Measurements from ENCODE around the gene MAFG. TPM values are rescaled to one million over a fixed set of nuclear protein-coding genes. Genes with fewer than 3 reads are reported as not detected.
A peak's percentile ranks its signal among the peaks of the same experiment; 100 is the strongest.

The MAFG gene
- polyA plus RNA-seq, 10 donors: 12.3 to 14.8 (median 13.9) TPM

DNA sequence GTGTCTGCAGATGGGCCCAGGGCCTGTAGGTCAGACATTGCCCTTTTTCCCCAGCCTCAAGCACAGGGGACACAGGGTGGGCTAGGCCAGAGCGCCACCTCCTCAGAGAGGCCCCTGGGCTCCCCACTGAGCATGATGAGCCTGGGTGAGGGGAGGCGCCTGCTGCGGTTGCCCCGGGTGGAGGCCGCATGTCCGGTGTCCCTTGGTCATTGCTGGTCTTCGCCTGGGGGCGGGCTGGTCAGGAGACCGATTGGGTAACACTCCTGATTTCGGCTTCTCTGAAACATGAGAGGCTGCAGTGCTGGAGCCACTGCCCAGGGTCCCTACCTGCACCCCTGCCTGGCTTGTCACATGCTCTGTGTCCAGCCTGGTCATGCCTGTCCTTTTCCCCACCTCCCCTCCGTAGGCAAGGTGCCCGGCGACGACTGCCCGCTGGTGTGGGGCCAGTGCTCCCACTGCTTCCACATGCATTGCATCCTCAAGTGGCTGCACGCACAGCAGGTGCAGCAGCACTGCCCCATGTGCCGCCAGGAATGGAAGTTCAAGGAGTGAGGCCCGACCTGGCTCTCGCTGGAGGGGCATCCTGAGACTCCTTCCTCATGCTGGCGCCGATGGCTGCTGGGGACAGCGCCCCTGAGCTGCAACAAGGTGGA, 27.9 kb downstream of the MAFG start:
- DNase-seq: no peak

GRCh38 chr17:81898885-81899284, 28.6 kb downstream of the MAFG start:
- DNase-seq: no peak

GRCh38 chr17:81898029-81898866, 29.3 kb downstream of the MAFG start:
- DNase-seq: peak in 1 of 3 donors; percentile 86

DNA sequence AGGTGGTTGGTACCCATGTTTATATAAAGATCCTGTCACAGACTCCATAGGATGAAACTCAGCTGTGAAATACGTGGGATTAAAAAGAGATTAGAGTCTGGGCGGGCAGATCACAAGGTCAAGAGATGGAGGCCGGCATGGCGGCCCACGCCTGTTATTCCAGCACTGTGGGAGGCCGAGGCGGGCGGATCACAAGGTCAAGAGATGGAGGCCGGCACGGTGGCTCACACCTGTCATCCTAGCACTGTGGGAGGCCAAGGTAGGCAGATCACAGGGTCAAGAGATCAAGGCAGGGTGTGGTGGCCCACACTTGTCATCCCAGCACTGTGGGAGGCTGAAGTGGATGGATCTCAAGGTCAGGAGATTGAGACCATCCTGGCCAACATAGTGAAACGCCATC, 32.1 kb downstream of the MAFG start:
- DNase-seq: no peak

- no peak for DNase-seq
These were observed 36.3 kb downstream of the MAFG start for GRCh38 chr17:81891303-81891552.

- peak in 1 of 3 donors; percentile 2 for DNase-seq
These were observed 36.9 kb downstream of the MAFG start for GRCh38 chr17:81890447-81891302.

- DNase-seq: no peak
These were observed 37.9 kb downstream of the MAFG start for GRCh38 chr17:81889602-81890001.

GRCh38 chr17:81888988-81889595, 38.4 kb downstream of the MAFG start:
- no peak for DNase-seq

DNA sequence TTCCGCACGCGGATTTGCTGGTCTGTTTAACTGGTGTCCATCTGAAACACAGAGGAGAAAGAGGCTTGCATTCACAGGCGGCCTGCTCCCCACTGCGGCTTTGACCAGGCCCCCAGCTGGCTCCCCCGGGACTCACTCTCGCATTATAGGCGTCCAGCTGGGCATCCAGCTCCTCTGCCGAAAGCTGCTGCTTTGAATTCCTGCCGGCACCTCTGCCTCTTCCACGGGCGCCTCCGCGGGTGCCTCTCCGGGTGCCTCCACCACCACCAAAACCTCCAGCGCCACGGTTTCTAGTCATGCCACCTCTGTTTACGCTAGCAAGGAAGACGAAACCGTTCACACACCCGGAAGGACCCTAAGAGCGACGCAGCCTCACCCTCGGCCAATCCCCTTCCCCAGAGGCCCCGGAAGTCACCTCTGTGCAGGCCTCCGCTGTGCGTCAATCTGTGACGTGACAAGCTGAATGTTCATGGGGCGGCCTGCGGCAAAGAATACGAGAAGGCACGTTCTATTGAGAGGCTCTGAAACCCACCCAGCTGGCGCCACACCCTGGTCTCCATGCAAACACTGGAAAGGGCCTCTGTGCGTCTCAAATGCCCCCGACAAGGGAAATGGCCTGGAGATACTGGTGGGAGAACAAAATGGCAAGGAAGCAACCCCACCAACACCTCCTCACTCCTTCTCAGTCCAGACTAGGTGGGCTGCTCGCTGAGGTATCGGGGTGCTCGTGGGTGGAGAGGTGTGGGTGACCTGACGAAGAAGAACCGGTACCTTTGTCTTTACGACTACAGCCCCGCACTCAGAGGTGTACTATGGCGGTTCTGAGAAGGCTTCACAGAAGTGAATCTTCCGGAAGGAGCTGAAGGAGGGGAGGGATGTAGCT, 39.2 kb downstream of the MAFG start:
- no peak for DNase-seq

DNA sequence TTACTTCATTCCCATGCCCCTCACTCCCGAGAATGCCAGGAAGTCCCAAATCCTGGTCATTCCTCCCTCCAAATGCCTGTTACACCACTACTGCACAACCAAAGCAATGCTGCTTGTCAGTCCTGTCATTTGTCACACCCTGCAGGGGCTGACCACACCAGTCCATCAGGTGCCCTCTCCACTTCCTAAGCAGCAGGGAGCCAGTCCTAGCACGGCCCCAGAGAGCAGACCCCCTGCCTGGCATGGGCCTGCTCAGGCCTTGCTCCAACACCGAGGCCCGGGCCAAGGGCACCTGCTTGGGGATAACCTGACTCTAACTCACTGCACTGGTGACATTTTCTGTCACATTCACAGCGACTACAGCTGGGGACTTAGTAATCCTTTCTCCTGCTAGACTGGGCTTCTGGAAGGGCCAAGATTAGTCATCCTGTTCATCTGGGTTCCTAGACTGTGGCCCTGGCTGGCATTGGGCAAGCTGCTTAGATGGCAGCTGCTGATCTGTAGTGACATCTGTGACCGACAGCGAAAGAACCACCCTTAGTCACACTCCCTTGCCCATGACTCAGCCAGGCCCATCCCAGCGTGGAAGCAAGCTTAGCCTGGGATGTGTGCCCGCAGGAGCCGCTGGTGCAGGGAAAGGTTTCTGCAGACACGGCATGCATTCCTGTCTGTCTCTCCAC, 41.5 kb downstream of the MAFG start:
- peak in 1 of 3 donors; percentile 5 for DNase-seq

- DNase-seq: peak in 1 of 3 donors; percentile 13
These were observed 42.1 kb downstream of the MAFG start for GRCh38 chr17:81885454-81885853.

- DNase-seq: no peak
These were observed 42.6 kb downstream of the MAFG start for GRCh38 chr17:81884968-81885367.

- peak in 1 of 3 donors; percentile 5 for DNase-seq
These were observed 43.0 kb downstream of the MAFG start for GRCh38 chr17:81884520-81884919.

- no peak for DNase-seq
These were observed 48.4 kb downstream of the MAFG start for GRCh38 chr17:81879121-81879520.

- no peak for DNase-seq
These were observed 49.2 kb downstream of the MAFG start for GRCh38 chr17:81878294-81878693.

DNA sequence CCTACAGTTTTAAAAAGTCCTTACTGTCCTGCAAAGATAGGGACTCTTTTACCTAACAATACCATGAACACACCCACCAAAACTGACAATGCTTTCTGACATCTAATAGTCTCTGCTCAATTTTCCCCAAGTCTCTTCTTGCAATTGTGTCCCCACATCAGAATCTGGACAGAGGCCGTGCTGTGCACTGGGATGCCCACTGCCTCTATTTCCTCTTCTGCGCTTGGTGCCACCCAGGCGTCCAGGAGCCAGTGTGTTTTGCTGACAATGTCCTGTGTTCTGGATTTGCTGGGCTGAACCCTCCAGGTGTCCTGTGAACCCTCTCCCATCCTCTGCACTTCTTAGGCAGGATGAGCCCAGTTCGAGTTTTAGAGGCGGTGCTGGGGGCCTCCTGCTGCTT, 50.0 kb downstream of the MAFG start:
- no peak for DNase-seq

- peak; percentile 89 to 96 (median 94) for DNase-seq
These were observed 55.9 kb downstream of the MAFG start for GRCh38 chr17:81871387-81872230.

- no peak for DNase-seq
These were observed 56.6 kb downstream of the MAFG start, which contains the start of gene ARHGDIA for GRCh38 chr17:81870981-81871386. Gene ARHGDIA, minus strand, starts transcription at chr17:81871337. Its CDS starts 1,407 bp downstream, at chr17:81869930.

Measured in muscle of back (tissue), 11 donors.